ENCODE results near the gene LCMT2.
"Not testable (repeated sequence)": the region's sequence is repeated elsewhere in the genome, so short reads cannot be mapped to it uniquely, and the experiment has no call there.

The LCMT2 gene

GRCh38 chr15:43316016-43316970, 14.1 kb downstream of the LCMT2 start:
- no peak for DNase-seq

GRCh38 chr15:43314171-43314570, 16.2 kb downstream of the LCMT2 start:
- no peak for DNase-seq

GRCh38 chr15:43312378-43312777, 18.0 kb downstream of the LCMT2 start:
- DNase-seq: no peak

GRCh38 chr15:43302205-43302817, 28.1 kb downstream of the LCMT2 start, which contains the start of gene TGM7:
TGM7 (minus strand) TSS chr15:43302255.
- DNase-seq: no peak

- no peak for DNase-seq
Observed at GRCh38 chr15:43299884-43300283, 30.5 kb downstream of the LCMT2 start.

- DNase-seq: no peak
Observed at GRCh38 chr15:43299411-43299810, 31.0 kb downstream of the LCMT2 start.

GRCh38 chr15:43294091-43294706, 36.2 kb downstream of the LCMT2 start:
- DNase-seq: no peak

- no peak for DNase-seq
Observed at GRCh38 chr15:43293432-43293831, 36.9 kb downstream of the LCMT2 start.

- no peak for DNase-seq
Observed at GRCh38 chr15:43292375-43293078, 37.8 kb downstream of the LCMT2 start.

GRCh38 chr15:43289656-43290055, 40.7 kb downstream of the LCMT2 start:
- not testable (repeated sequence) for DNase-seq

- DNase-seq: no peak
Observed at GRCh38 chr15:43287254-43287653, 43.1 kb downstream of the LCMT2 start.

- no peak for DNase-seq
Observed at GRCh38 chr15:43286074-43286473, 44.3 kb downstream of the LCMT2 start.

GRCh38 chr15:43285609-43286037, 44.8 kb downstream of the LCMT2 start:
- DNase-seq: peak; percentile 38

GRCh38 chr15:43283526-43283925, 46.8 kb downstream of the LCMT2 start:
- DNase-seq: no peak

- no peak for DNase-seq
Observed at GRCh38 chr15:43281926-43282602, 48.3 kb downstream of the LCMT2 start.

- no peak for DNase-seq
Observed at GRCh38 chr15:43280996-43281395, 49.4 kb downstream of the LCMT2 start.

- DNase-seq: no peak
Observed at GRCh38 chr15:43279496-43279895, 50.9 kb downstream of the LCMT2 start.

- no peak for DNase-seq
Observed at GRCh38 chr15:43278869-43279268, 51.5 kb downstream of the LCMT2 start.

GRCh38 chr15:43277901-43278300, 52.5 kb downstream of the LCMT2 start:
- DNase-seq: no peak

- DNase-seq: no peak
Observed at GRCh38 chr15:43277231-43277823, 53.0 kb downstream of the LCMT2 start.

- DNase-seq: no peak
Observed at GRCh38 chr15:43276563-43277200, 53.7 kb downstream of the LCMT2 start.
